Duodenal mucosa (tissue), 2 donors: ENCODE measurements around the gene ZIC4.

ENCODE experiments used
- H3K27ac ChIP-seq: one replicate; pipeline ENCODE4 v1.7.0; 2013; ENCODE audit warnings: low read depth, low read length
- H3K27me3 ChIP-seq, 2 donors: one replicate each; pipeline ENCODE4 v1.7.0; 2013; ENCODE audit warnings: low read length in 2 of 2, control low read depth in 1 of 2; ENCODE audit not compliant: insufficient read depth in 2 of 2, control insufficient read depth in 1 of 2
- H3K36me3 ChIP-seq, 2 donors: one replicate each; pipeline ENCODE4 v1.7.0; 2013; ENCODE audit warnings: low read length in 2 of 2, control low read depth in 1 of 2; ENCODE audit not compliant: insufficient read depth in 2 of 2, control insufficient read depth in 1 of 2
- H3K4me1 ChIP-seq, 2 donors: one replicate each; pipeline ENCODE4 v1.7.0; 2013; ENCODE audit warnings: low read length in 2 of 2, control low read depth in 1 of 2; ENCODE audit not compliant: insufficient read depth in 2 of 2, control insufficient read depth in 1 of 2
- H3K4me3 ChIP-seq, 2 donors: one replicate each; pipeline ENCODE4 v1.7.0; 2013; ENCODE audit warnings: low read length in 2 of 2, low read depth in 1 of 2
- H3K9ac ChIP-seq, 2 donors: one replicate each; pipeline ENCODE4 v1.7.0; 2013; ENCODE audit warnings: low read length in 2 of 2, low read depth in 1 of 2
- H3K9me3 ChIP-seq, 2 donors: one replicate each; pipeline ENCODE4 v1.7.0; 2013; ENCODE audit warnings: low read length in 2 of 2, control low read depth in 1 of 2; ENCODE audit not compliant: control insufficient read depth in 1 of 2

ZIC4 gene

DNA sequence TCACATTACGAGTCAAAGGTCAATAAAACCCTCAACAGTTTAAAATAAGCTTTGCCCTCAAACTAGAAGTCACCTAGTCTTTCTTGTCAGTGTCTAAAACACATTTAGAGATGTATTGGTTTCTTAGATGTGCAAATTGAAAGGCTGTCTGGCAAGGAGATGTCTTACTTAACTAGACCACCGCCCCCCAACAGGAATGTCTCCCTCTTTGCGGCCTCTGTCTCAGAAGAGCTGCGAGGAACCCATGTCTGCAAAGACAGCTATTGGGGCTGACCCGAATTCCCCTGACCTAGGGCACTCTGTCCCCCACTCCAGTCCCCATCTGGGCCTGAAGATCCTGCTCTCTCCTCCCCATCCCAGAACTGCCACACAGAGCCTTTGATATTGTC lies 46.3 kb downstream of the ZIC4 start:
- peaks cover 52 to 68% of the 10 kb centered on the region in 2 donors for H3K27me3 ChIP-seq
- H3K9ac ChIP-seq, result no peak overlapping the region
- H3K4me1 ChIP-seq, result no peaks in the 10 kb centered on the region
- H3K9me3 ChIP-seq, result no peaks in the 10 kb centered on the region
- H3K36me3 ChIP-seq, result no peaks in the 10 kb centered on the region
- H3K4me3 ChIP-seq, result no peak overlapping the region
- H3K27ac ChIP-seq, result no peak overlapping the region

DNA sequence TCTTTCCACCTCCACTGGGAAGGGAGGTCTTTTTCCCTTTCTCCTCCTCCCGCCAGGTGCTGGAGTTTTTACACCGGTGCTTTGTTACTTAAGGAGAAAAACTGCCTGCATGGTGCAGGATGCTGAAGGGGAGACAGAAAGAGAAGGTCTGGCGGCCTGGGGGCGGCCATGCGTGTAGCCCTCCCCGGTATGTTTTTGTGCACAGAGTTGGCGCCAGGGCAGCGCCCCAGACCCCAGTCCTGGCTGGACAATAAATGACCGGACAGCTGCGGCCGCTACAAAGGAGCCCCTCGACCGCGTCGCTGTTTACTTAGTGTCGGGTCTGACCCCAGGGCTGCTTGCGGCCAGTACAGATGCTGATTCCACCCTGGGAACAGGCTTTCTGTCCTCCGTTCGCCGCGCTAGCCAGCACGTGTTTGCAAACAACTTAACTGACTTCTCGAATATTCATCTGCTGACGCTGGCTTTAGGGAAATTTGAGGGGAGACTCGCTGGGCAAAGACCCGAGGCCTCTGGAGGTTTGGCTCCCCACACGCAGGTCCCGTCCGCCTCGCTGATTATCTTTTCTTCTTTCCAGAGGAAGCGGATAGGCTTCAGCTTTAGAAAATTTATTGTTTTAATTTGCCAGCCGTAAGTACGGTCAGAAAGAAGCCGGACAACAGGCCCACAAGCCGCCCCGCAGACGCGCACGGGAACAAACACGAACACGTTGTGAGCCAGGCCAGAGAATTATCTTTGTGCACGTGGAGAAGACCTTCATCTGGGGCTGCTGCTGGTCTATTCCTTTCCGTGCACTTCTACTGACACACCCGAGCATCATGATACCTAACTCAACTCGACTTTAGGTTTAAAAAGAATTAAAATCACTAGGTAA lies 46.9 kb downstream of the ZIC4 start:
- Histone ChIP-seq H3K4me1 (no peaks in the 10 kb centered on the region), H3K27ac (no peak overlapping the region), H3K36me3 (no peaks in the 10 kb centered on the region), H3K9me3 (no peaks in the 10 kb centered on the region), H3K27me3 (peaks cover 54 to 69% of the 10 kb centered on the region in 2 donors), H3K4me3 (no peak overlapping the region), H3K9ac (no peak overlapping the region)

DNA sequence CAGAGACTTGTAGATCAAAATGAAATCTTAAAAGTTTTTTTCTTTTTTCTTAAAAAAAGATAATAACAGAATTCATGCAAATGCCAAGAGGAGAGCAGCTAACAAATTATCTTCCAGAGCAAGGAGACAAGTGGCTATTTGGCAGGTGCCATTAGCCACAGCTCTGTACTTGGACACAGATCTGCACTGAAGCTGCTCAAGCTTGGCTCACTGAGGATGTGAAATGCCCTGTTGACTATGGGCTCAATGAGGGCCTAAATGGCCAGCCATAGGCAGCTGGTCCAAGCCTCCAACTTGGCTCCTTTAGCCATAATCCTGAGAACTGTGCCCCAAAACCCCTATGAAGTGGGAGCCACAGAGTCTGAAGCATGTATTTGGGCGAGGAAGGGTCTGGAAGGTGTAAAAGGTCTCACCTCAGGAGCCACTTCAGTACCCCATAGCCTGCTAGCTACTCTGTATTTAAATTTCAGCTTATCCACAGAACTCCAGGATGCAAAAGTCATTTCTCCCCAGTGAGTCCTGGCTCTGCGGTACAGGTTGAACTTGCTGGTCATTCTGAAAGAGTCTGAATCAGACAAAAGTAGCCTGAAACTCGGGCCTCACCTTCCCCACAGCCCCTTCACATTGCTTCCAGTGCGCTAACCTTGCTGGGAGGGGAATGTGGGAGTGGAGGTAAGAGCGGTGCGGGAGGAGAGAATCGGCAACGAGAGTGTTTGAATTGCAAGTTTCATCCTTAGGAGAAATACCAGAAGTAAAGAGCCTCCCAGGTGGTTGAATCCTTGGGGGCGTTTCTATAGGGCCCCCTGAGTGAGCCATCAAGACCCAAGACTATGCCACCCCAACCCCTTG lies 48.0 kb downstream of the ZIC4 start:
- Histone ChIP-seq H3K9me3 (no peaks in the 10 kb centered on the region), H3K36me3 (no peaks in the 10 kb centered on the region), H3K27ac (no peak overlapping the region), H3K4me1 (no peaks in the 10 kb centered on the region), H3K27me3 (peaks cover 56 to 77% of the 10 kb centered on the region in 2 donors), H3K4me3 (no peak overlapping the region), H3K9ac (no peak overlapping the region)

DNA sequence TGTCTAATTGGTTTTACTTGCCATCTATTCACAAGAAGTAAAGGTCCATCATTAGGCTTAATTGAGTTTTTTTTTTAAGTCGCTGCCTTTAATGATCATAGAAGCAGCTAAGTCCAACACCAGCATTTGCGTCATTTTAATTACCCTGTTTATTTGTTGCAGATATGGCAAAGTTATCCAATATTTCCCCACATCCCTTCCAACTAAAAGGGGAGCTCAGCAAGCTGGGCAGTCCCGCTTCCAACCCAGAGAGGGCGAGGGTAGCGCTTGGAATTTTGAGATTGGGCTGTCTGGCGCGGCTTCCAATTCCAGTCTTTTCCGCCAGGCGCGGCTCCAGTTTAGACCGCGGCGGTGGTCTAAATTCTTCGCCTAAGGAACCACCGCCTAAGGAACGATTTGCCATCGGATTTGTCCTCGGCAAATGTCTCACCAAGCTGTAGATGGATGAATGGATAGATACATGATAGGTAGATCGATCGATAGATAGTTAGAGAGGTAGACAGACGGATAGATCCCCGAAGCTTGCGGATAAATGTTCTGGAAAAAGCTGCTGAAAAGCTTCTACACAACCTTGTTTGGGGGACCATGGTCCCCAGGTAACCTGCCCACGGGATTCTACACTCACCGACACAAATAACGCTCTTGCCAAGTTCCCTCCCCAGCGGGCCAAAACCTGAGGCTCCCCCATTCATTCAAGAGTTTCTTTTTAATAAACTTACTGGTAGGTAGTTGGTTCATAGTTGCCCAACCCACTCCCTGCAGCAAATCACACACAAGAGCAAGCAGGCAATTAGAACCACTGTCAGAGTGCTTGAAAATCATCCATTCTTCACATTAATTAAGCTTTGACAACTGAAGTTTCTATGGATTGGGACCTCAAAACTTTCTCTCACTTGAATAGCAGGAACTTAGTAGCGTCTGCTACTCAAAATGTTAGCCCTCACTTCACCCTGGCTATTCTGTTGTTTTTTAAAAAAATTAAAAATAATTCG lies 49.1 kb downstream of the ZIC4 start:
- Histone ChIP-seq H3K9me3 (no peaks in the 10 kb centered on the region), H3K4me3 (no peak overlapping the region), H3K27me3 (peaks cover 56 to 85% of the 10 kb centered on the region in 2 donors), H3K36me3 (no peaks in the 10 kb centered on the region), H3K27ac (no peak overlapping the region), H3K9ac (no peak overlapping the region), H3K4me1 (no peaks in the 10 kb centered on the region)

DNA sequence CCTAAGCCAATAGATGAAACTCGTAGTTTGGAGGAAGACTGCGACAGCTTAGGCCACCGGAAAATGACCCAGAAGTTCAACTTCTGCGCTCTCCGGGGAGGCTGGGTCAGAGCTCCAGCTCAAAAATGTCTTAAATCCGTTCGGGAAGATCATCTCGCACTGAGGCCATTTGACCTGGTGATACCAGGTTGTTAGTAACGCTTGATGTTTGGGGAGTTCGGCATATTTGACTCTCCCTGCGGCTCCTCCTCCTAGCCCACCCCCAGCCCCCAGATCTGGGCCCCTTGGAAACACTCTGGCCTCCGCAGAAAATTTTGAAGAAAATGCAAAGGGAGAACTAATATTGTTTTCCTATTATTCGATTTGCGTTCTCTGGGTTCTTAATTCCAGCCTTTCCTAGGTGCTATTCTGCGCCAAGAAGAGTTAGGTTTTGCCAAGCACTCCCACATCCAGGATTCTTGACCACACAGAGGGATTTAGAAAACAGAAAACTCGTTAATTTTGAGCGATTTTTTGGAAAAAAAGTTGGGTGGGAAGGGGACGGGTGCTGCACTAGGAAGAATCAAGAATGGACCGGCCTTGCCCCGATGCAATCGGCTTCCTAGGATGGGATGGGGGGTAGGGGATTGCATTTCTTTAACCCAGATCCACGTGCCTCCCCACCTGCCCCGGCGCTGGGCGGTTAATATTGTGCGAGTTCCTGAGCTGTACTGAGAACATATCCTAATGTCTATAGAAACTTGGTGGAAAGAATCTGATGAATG lies 50.0 kb downstream of the ZIC4 start:
- no peaks in the 10 kb centered on the region for H3K36me3 ChIP-seq
- no peak overlapping the region for H3K27ac ChIP-seq
- H3K27me3 ChIP-seq, result peaks cover 51 to 80% of the 10 kb centered on the region in 2 donors
- H3K4me3 ChIP-seq, result no peak overlapping the region
- H3K4me1 ChIP-seq, result no peaks in the 10 kb centered on the region
- no peak overlapping the region for H3K9ac ChIP-seq
- H3K9me3 ChIP-seq, result no peaks in the 10 kb centered on the region

DNA sequence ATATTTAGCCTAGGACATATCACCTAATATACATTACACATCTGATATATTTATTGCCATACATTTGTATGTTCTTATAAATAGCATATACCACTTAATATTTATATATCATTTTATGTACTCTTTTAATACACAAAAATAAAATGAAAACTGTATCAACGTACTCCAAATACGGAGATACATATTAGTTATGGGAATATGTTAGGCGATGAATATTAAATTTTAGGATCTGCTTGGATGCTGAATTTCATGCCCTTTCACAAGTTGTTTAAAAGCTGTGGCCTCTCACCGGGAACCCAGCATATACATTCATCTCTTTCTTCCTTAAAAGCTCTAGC lies 50.6 kb downstream of the ZIC4 start:
- no peak overlapping the region for H3K27ac ChIP-seq
- no peak overlapping the region for H3K4me3 ChIP-seq
- no peaks in the 10 kb centered on the region for H3K36me3 ChIP-seq
- no peaks in the 10 kb centered on the region for H3K4me1 ChIP-seq
- H3K27me3 ChIP-seq, result peaks cover 47 to 78% of the 10 kb centered on the region in 2 donors
- H3K9me3 ChIP-seq, result no peaks in the 10 kb centered on the region
- H3K9ac ChIP-seq, result no peak overlapping the region

DNA sequence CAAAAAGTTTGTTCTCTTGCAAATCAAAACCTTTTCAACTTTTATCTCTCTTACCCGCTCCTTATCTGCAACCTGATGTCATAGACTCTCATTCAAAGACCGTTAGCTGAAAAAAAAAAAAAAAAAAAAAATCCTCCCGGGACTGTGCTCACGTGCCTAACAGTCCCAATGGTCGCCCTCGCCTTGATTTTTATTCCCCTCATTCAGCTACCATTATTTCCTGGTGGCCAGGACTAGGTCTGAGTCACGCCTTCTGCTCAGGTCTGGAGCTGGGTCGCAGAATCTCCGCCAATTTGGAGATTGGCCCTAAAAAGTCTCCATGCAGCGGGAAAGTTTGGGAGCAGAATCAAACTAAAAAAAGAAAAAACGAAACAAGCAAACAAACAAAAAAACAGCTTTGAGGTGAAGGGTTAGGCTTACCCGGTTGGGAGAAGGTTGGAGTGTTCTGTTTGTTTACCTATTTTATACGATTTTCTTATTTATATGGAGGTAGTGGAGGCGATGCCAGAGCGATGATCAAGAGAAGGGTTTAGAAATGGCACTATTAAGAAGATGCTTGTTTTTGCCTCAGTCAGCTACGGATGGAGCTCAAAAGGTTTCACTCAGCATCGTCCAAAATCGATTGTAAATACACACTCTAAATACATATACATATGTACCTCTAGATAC lies 51.1 kb downstream of the ZIC4 start:
- H3K9ac ChIP-seq, result no peak overlapping the region
- H3K27me3 ChIP-seq, result peaks cover 44 to 73% of the 10 kb centered on the region in 2 donors
- no peaks in the 10 kb centered on the region for H3K4me1 ChIP-seq
- H3K36me3 ChIP-seq, result no peaks in the 10 kb centered on the region
- H3K9me3 ChIP-seq, result no peaks in the 10 kb centered on the region
- H3K27ac ChIP-seq, result no peak overlapping the region
- no peak overlapping the region for H3K4me3 ChIP-seq

DNA sequence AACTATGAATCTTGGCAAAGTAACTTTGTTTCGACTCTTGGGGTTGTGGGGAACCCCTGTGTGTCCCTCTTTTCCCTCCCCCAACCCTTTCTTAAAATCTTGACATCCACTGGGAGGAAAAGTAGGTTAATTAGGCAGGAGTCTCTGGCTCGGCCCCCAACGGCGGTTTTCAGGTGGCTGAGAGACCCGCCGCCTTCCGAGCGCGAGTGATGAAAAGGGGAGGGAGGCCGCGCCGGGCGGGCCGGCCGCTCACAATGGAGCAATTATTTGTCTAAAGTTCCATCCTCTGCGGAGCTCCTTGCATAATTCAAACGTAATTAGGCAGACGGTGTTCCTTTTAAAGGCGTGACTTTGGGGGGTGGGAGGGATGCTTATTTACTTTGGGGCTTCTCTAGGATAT lies 51.7 kb downstream of the ZIC4 start:
- Histone ChIP-seq H3K4me1 (no peaks in the 10 kb centered on the region), H3K4me3 (no peak overlapping the region), H3K27ac (no peak overlapping the region), H3K9ac (no peak overlapping the region), H3K27me3 (peaks cover 40 to 67% of the 10 kb centered on the region in 2 donors), H3K9me3 (no peaks in the 10 kb centered on the region), H3K36me3 (no peaks in the 10 kb centered on the region)

DNA sequence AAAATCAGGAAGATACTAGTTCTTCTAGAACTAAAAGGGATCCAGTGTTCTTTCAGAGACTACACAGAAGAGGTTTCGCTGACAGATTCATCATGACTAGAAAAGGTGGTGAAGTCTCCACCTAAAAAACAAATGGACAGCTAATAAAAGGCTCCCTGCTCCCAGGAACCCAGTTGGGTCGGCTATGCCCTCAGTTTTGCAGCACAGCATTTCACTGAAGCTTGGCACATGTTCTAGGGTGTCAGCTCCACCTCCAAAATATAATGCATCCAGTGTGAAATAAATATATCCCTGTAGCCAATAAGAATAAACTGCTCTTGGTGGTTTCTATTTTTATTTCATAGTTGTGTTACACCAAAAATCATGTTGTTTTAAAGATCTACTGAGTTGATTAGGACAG lies 55.0 kb downstream of the ZIC4 start:
- Histone ChIP-seq H3K4me1 (no peaks in the 10 kb centered on the region), H3K27me3 (peaks cover 12 to 34% of the 10 kb centered on the region in 2 donors), H3K27ac (no peak overlapping the region), H3K36me3 (no peaks in the 10 kb centered on the region), H3K9ac (no peak overlapping the region), H3K9me3 (no peaks in the 10 kb centered on the region), H3K4me3 (no peak overlapping the region)
